Measurements from ENCODE around the gene INSIG1.

The INSIG1 gene

DNA sequence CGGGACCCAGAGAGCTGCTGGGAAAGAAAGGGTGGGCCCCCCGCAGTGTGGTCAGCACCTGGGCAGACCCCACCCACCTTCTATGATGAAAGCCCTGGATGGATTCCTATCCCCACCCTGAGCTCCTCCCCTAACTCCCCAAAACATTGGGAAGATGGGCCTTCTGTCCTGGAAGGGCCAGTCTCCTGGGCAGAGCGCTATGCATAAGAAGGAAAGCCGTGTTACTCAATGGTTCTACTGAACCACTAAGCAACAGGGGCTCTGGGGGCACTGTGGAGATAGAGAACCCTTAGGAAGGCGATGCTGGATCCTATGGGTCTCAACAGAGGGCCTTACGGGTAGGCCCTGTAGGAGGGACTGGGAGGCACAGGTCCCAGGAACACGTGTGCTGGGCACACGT lies 30.7 kb upstream of the INSIG1 start:
- FAIRE-seq, result no peak

DNA sequence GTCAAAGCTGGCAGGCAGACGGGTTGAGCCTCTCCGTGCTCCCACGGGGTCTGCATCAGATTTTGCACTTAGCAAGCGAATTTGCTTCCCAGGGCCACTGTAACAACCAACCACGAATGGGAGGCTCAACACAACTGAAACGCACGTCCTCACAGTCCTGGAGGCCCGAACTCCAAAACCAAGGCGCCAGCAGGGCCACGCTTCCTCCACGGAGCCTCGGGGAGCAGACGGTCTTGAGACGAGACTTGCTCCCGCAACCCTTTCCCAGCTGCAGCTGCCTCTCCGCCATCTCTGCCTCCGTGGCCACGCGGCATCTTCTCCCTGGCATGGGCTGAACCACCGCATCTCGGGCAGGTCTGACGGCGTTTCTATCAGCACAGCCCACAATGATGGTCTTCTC lies 30.2 kb upstream of the INSIG1 start:
- no peak for FAIRE-seq

DNA sequence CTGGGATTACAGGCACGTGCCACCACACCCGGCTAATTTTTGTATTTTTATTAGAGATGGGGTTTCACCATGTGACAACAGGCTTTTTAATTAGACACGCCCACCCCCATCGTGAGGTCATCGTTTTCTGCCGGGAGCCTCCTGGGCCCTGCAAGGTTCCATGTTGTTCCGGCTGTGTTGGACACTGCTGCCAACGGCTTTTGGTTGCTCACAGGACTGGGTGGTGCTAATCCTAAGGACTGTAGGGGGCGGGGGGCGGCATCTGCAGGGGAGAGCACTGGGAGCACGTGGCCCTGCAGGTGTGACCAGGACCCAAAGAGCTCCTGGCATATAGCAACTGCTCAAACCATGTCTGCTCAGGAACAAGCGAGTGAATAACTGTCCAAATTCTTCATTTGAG lies 29.5 kb upstream of the INSIG1 start:
- FAIRE-seq, result no peak

DNA sequence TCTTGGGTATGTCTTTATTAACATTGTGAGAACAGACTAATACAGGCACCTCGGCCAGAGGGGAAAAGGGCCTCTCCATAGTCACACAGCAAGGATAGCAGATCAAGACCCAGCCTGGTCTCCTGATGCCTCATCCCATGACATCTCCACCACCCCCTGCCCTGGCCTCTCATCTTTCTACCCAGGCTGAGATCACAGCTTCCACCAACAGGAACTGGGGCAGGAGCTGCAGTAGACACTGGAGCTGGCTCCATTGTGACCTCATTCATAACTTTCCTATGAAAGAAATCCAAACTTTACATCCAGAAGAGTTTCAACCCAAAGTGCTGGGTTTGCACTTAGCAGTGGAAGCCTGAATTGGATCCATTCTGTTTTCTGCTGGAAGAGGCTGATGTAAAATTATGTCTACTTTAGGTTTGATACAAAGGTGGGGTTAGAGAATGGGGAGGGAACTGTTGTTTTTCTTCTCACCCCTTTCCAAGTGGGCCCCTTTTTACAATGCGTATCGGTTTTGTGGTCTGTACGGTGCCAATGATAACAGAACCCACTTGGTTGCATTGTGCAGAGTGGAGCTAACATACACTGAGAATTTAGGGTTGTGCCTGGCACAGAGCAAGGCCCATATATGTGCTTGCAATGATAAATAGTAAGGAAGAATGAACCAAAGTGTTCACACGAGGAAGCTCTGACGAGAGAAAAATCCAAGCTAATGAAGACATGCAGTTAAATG lies 28.6 kb upstream of the INSIG1 start:
- FAIRE-seq, result no peak

DNA sequence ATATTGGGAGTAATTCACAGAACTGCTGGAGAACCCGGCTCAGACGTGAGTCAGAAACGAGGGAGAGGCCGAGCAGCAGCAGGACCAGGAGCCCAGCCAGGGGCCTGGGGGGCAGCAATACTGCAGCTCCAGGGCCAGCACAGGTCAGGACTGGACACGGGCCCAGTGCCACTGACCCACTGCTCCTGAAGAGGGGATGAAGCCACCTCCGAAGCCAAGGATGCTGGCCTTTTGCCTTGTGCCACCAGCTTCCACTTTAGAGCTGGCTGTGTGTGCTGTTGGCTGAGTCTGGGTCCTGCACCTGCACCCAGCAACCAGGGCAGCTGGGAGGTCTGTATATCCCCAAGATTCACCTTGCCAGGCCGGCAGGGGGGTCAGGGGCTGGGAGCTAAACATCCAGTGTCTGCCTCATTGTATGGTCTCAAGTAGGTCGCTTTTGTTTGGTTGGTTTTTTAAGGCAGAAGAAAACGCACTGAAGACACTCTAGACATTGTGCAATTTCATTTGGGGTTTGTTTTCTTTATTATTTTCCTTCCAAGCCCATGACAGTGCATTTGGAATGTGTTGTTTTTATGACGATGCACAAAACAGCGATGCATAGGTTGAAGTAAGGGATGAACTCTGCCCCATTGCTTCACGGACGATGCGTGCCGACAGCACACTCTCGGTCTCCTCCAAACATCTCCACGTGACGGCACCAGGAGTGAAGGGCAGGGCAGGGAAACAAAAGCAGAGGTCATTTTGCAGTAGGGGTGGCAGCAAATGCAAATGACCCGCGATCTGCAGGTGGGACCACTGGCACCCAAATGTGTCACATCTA lies 27.7 kb upstream of the INSIG1 start:
- FAIRE-seq, result no peak

DNA sequence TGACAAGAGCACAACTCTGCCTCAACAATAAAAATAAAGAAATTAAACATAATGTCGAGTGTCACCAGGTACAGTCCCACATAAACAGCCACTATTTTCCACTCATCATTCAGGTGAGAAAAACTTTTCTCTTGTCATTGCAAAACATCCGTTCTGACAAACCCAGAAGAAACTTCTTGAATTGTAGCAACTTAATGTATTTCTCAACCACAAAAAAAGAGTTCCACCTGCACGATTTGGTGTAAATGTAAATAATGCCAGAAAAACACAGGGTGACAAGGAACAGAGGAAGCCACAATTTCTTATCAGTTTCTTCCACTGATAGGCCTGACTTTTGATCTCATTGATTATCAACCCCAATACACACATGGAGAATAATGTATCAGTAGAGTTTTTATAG lies 26.8 kb upstream of the INSIG1 start:
- no peak for FAIRE-seq

DNA sequence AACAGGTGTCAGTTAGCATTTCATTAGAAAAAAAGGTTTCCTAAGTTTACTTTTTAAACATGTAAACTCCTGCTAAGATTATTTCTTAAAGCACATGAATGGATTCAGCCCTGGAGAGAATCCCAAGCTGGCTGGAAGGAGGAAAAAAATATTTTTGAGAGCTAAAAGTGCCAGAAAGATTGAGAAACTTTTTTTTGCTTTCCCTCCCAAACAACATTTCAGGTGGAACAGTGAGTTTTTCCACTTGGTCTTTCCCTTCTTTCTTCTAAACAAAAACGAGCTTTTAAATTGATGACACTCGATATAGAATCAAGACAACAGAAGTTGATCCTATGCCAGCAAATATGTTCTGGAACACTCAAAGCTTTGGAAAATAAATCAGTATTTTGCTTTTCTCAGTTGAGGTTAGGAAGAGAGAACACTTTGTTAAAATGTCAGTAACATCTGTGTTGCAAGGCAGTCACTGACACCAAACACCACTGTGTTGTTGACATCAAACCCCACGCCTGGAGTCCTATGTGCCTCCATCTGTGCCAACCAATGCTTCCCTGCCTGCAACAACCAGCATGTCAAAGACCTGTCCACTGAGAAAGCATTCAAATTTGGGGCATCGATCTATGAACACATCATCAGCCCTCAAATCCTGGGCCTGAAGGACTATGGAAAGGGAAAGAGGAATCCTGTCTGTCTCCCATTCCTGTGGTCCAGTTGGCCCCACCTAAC lies 22.9 kb upstream of the INSIG1 start:
- no peak for FAIRE-seq

DNA sequence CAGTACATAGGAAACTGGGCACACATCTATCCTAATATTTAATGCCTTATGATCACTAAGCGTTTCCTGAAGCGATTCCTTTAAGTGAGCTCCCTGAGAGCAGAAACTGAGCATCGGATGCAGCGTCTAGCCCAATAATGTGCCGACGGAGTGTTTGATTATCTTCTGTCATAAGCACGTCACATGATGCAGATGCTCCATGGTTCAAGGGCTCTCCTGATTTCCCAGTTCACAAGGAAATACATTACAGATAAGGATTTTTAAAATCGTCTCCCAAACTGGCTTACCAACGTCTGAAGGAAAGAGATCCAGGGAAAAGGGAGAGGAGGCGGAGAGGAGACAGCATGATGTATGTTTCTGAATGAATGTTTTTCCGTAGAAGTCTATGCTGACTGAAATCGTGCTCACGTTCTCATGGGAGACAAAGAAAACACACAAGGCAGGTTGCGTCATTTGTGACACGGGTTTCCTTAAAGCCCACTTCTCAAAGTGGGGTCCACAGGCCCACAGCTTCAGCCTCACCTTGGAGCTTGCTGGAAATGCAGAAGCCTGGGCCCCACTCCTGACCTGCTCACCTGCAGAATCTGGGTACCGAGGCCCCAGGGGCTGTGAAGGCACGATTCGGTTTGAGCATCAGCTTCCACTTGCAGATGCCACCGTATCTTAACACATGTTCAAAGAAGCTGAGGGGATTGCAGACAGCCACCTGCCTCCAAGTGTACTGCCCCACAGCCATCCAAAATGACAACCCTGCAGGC lies 21.5 kb upstream of the INSIG1 start:
- FAIRE-seq, result no peak

DNA sequence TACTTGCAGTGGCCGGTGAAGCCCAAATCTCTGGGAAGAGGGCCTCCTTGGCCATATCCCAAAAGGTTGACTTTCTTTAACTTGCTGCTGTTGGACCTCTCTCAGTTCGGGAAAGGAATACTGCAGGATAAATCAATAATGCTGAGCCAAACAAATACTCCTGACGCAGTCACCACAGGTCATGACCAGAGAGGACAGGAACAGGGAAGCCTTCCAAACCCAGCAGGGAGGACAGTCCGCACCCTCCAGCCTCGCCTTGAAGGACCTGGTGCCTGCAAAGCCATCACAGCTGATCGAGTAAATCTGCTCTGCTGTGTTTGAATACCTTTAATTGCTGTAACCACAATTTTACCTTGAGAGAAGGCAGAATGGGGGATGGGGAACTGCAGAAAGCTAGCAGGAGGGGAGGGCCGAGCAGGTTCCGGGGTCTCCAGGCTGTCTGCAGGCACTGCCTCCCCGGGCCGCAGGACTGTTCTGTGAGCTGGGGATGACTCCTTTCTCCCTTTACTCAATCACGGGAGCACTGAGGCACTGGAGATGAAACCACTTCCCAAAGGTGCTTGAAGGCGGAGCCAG lies 20.8 kb upstream of the INSIG1 start:
- no peak for FAIRE-seq

DNA sequence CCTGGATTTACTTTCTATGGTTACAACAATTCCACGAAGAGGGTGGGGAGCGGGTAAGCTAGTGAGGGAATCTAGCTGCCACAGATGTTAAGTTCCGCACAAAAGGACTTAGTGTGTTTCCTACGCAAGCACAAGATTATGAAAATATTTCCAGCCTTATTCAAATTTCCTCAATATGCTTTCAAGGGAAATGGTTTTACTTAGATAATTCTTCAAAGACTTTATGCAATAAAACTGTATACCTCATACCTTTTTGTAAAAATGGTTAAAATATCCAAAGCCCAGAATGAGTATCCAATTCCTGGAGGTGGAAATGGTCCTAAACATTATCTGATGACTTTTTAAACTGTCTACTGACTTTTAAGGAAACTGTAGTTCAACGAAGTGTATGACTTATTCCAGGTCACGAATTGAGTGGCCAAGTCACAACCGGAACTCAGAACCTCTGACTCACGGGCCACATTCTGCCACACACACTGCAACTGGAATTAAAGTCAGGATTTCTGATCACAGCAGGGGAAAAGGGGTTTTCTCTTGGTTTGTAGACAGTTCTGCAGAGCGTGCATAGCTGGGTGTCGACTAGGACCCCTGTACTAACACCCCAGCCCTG lies 20.2 kb upstream of the INSIG1 start:
- FAIRE-seq, result no peak

DNA sequence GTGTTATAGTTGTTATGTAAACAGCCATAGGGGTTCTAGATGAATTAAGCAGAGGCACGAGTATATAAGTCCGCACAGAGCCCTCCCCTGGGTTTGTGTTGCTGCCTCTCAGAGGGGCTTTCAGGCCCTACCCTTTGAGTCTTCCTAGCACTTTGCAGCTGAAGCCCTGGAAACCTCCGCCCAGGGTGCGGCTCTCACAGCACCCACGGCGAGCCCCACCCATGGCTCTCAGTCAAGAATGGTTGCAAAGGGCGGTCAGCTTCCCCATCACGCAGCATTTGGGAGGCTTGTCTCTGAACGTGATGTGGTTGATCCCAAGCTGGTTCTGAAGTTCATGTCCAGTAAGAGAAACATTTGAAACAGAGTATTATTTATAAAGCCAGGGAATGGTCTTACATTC lies 18.8 kb upstream of the INSIG1 start:
- no peak for FAIRE-seq

DNA sequence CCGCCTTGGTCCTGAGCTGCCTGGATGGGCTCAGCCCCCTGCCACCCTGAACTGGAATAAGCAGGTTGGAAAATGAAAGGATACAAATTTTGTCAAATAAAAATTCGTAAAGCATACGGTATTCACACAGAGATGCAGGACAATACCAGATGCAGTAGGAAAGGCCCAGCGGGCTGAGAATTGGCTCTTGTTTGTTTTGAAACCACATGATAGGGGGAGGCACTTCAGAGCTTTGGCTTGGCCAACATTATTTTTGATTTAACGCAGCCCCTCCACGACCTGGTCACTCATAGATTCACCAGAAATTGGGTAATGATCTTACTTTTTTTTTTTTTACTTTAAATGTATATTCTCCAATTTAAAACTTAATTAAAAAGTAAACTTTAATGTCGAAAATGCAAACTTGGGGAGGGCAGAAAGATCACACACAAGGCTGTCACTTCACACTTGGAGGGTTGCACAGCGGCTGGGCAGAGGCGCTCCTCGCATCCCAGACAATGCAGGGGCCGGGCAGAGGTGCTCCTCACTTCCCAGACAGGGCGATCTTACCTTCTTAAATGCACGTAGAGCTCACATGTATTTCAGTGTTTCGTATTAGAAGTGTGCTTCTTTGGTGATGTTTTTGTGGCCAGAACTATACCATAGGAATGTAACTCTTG lies 17.8 kb upstream of the INSIG1 start:
- no peak for FAIRE-seq

DNA sequence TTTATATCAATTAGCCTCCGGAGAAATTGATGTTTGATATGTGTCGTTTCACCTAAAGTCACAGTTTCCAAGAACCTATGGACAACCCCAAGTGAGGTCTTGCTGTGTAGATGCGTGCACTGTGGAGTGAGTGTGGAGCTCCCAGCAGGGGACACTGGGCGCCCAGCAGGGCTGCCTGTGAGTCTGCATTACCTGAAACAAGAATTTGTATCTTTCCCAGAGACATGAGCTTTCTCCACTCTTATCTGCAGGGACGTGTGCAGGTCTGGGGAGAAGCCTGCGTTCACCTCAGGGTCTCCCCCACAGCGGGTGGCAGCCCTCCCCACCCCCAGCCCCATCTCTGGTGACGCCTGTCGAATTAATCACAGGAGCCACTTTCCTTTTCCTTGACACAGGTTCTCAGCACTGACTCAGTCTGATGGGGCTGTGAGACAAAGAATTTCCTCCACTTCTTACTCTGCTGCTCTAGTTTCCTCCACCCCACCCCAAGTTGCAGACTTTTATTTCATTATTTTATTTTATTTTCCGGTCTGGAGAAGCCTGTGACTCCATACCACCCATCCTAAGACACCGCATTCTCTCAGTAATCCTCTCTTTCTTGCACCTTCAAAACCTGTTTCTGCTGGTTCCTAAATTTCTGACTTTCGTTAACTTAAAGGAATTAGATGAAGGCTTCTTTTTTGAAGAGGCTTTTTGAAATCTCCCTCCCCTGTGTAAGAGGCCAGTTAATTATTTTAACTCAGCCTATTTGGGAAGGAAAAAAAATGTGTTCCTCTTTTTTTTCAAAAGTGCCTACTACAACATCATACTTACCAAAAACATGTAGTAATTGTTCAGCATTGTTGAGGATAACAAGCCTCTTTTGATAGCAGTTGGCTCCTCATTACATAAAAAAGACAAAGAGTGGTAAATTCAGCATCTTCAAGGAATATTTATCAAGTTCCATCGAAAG lies 17.0 kb upstream of the INSIG1 start:
- no peak for FAIRE-seq

DNA sequence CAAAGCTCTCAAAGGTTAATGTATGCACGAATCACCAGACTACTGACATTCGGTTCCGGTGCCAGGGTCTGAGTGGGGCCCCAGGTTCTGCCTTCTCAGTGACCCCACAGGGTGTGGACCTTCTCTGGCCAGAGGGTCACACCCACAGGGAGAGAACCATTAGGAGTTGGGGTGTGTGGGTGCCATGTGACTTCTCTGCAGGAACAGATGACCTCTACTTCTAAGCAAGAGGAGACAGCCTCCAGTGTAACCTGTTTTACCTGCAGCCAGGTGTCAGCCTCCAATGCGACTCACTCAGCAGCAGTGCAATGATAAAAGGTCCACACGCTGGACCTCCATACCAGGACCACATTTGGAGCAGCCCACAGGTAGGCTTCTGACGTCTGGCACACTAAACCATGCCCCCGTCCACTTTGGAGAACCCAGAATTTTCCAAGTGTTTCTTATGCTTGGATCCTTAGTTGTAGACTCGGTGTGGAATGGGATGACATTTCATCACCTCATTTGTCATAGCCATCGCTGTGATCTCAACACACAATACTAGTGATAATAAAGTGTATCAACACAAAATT lies 16.2 kb upstream of the INSIG1 start:
- FAIRE-seq, result no peak

DNA sequence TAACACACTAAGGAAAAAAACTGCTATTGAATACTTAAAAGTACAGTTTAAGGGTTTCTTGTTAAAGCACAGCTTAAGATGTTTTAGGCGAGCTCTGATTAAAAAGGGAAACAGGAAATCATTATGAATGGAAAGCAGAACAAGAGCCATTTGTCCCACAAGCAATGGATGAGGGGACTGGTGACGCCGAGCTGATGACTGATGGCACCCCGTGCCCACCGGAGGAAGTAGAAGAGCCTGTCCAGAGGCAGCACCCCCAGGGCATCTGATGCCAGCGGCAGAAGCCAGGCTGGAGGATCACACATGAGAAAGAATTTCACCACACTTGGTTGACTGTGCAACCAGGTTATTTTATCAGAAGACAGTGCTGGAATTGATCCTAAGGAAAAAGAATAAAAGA lies 15.0 kb upstream of the INSIG1 start:
- FAIRE-seq, result no peak

DNA sequence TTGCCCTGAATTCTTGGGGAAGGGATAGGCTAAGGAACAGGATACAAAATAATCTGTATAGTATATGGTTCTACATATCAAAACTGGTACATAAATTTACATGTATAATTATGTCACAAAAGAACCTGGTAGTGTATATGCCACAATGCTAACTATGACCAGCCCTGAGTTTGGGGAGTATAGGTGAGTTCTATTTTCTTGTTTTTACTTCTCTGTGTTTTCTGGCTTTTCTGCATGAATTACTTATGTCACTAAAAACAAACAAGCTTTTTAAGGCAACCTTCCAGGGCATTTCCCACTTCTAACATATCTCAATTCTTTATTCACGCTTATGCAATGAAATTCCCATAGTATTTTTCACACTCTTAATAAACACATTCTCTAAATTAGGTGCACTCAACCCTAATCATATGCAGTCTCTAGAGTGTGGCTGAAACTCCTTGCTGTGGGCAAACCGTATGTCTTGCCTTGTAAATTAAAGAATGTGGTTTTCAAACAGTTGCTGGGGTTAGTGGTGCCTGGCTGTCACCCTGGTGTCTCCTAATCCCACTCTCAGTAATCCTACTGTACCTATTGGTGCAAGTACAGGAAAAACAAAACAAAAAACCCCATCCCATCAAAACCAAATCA lies 14.0 kb upstream of the INSIG1 start:
- no peak for FAIRE-seq

DNA sequence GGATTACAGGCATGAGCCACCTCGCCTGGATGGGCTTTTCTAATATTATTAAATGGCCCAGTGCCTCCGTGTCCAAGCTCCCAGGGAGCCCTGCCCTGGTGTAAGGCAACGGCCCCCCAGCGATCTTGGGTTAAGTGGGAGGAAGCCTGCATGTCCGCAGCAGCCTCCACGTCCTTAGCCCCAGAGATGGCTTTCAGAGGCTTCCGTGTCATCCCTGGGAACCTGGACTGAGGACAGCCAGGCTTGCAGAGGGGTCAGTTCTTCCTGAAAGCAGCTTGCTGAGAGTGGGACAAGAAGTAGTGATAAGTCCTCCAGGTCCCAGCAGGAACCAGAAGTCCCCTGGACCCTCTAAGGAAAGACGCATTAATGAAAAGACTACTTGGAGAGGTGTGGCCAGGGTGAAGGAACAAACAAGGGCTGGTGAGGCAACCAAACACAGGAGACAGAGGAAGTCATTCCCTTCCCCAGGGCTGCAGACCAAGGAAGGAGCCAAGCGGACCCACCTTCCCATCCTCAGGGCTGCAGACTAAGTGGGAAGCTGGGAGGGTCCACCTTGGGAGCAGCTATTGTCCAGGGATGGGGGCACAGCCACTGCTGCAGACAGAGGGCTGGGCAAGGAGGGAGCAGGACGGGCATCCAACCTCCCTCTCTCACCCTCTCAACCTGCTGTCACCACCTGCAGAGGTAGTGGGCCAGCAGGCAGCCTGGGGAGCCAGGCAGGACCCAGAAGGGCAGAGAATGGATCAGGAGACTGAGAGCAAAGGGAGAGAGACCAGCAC lies 13.0 kb upstream of the INSIG1 start:
- no peak for FAIRE-seq

DNA sequence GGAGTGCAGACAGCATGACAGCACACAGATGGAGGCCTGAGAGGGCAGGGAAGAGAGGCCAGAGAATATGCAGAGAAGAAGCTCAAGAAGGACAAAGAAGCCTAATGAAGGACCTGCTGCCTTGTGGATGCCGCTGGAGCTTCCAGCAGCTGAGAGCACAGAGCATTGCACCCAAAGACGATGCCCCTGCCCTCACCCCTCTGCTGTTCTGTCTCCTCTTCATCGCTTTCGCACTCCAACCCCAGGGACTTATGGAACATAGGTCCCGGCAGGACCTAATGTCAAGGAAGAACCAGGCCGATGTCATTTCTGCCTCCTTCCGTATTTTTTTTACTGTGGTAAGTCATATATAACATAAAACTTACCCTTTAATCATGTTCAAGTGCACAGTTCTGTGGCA lies 12.3 kb upstream of the INSIG1 start:
- FAIRE-seq, result no peak

DNA sequence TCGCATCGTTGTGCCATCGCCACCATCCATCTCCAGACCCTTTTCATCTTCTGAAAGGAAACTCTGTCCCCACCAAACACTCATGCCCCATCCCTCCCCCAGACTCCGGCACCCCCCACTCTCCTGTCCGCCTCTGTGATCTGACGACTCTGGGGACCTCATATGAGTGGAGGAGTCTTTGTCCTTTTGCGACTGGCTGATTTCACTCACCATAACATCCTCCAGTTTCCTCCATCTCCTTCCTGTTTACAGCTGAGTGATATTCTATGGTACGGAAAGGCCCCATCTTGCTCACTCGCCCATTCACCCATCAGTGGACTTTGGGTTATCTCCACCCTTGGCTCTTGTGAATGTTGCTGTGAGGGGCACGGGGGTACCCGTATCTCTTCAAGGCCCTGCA lies 11.8 kb upstream of the INSIG1 start:
- FAIRE-seq, result no peak

Data from colon (tissue), 2 donors.